HG02943 (cell line): ENCODE data around the gene ABI3BP.

Source experiments
- ATAC-seq: cut with Tn5 transposase; IDR thresholded peaks from one replicate; pipeline ENCODE4 v1.9.1; 2021; ENCODE audit warnings: mild to moderate bottlenecking, low read depth, moderate library complexity; ENCODE audit not compliant: unreplicated experiment

Gene ABI3BP

GRCh38 chr3:100982710-100983109 lies 10.5 kb downstream of the ABI3BP start:
- ATAC-seq, result no peak

GRCh38 chr3:100981164-100981911 lies 11.9 kb downstream of the ABI3BP start:
- no peak for ATAC-seq

- ATAC-seq, result no peak
Measured at GRCh38 chr3:100978011-100978659, 15.1 kb downstream of the ABI3BP start.

GRCh38 chr3:100976611-100977010 lies 16.6 kb downstream of the ABI3BP start:
- ATAC-seq, result no peak

- no peak for ATAC-seq
Measured at GRCh38 chr3:100975714-100976113, 17.5 kb downstream of the ABI3BP start.

- no peak for ATAC-seq
Measured at GRCh38 chr3:100973594-100973993, 19.6 kb downstream of the ABI3BP start.

- ATAC-seq, result no peak
Measured at GRCh38 chr3:100972867-100973266, 20.4 kb downstream of the ABI3BP start.

GRCh38 chr3:100972301-100972844 lies 20.8 kb downstream of the ABI3BP start:
- ATAC-seq, result no peak

- ATAC-seq, result no peak
Measured at GRCh38 chr3:100971798-100972197, 21.4 kb downstream of the ABI3BP start.

- no peak for ATAC-seq
Measured at GRCh38 chr3:100970477-100970990, 22.7 kb downstream of the ABI3BP start.

GRCh38 chr3:100968932-100969906 lies 24.0 kb downstream of the ABI3BP start:
- no peak for ATAC-seq

GRCh38 chr3:100966807-100967206 lies 26.4 kb downstream of the ABI3BP start:
- ATAC-seq, result no peak

- no peak for ATAC-seq
Measured at GRCh38 chr3:100966049-100966491, 27.2 kb downstream of the ABI3BP start.

- no peak for ATAC-seq
Measured at GRCh38 chr3:100963041-100963440, 30.2 kb downstream of the ABI3BP start.

GRCh38 chr3:100957261-100957986 lies 35.8 kb downstream of the ABI3BP start:
- no peak for ATAC-seq

- ATAC-seq, result no peak
Measured at GRCh38 chr3:100956276-100956675, 36.9 kb downstream of the ABI3BP start.

- ATAC-seq, result no peak
Measured at GRCh38 chr3:100954990-100955389, 38.2 kb downstream of the ABI3BP start.

GRCh38 chr3:100954199-100954935 lies 38.9 kb downstream of the ABI3BP start:
- no peak for ATAC-seq

GRCh38 chr3:100953103-100953502 lies 40.1 kb downstream of the ABI3BP start:
- ATAC-seq, result no peak
